T-cell (primary cell): ENCODE measurements around the gene MED16. TPM values are rescaled to one million over a fixed set of nuclear protein-coding genes. Genes with fewer than 3 reads are reported as not detected.
"Not testable (repeated sequence)": the region's sequence is repeated elsewhere in the genome, so short reads cannot be mapped to it uniquely, and the experiment has no call there.

Experiments
- ATAC-seq, 4 experiments: fragments of 200-7000 bp in 3 of 4; fragments of 150-1000 bp in 1 of 4; cut with Tn5 transposase; replicated peaks in 1 of 4; 1 replicate in 3 of 4; 2 replicates in 1 of 4; pipeline ENCODE4 v1.10.0; 2021; ENCODE audit warnings: moderate library complexity in 3 of 4, mild to moderate bottlenecking in 2 of 4, moderate number of reproducible peaks in 1 of 4
- CTCF ChIA-PET, 2 donors: fragments of 300-600 bp; sonication (Branson Sonifier 250); formaldehyde crosslinking; loops; one replicate each; lab custom pipeline; 2022; ENCODE audit warnings: antibody characterized with exemption in 2 of 2; lab: Charles Lee
- POLR2A ChIA-PET, 2 donors: fragments of 300-600 bp; sonication (Branson Sonifier 250); formaldehyde crosslinking; loops; one replicate each; lab custom pipeline; 2022; ENCODE audit warnings: antibody characterized with exemption in 2 of 2; lab: Charles Lee
- DNase-seq, 35 experiments: peaks; one replicate each; pipeline versions ENCODE4 v3.0.0 to v3.0.0-alpha.2; 2013 to 2023
- H3K27ac ChIP-seq: one replicate; pipeline ENCODE4 v1.5.1; 2013; ENCODE audit warnings: low read length
- H3K27me3 ChIP-seq, 2 experiments: replicated peaks in 1 of 2; 1 replicate in 1 of 2; 2 replicates in 1 of 2; pipeline versions ENCODE4 v1.6.1 to v1.7.0; 2013; ENCODE audit warnings: low read length in 1 of 2, mixed read lengths in 1 of 2; ENCODE audit not compliant: control insufficient read depth in 2 of 2, insufficient read depth in 2 of 2; ENCODE audit errors: extremely low read depth in 1 of 2
- H3K36me3 ChIP-seq, 2 donors: 1 replicate in 1 of 2; 2 replicates in 1 of 2; pipeline versions ENCODE4 v1.6.1 to v1.7.0; 2013; ENCODE audit warnings: low read length in 1 of 2; ENCODE audit not compliant: control insufficient read depth in 2 of 2, insufficient read depth in 1 of 2; ENCODE audit errors: extremely low read depth in 1 of 2
- H3K4me1 ChIP-seq, 2 experiments: 1 replicate in 1 of 2; 2 replicates in 1 of 2; pipeline versions ENCODE4 v1.6.1 to v1.7.0; 2013; ENCODE audit warnings: low read length in 2 of 2, mixed read lengths in 1 of 2; ENCODE audit not compliant: insufficient read depth in 2 of 2, control insufficient read depth in 1 of 2; ENCODE audit errors: extremely low read depth in 1 of 2
- H3K4me3 ChIP-seq, 2 donors: 1 replicate in 1 of 2; 2 replicates in 1 of 2; pipeline versions ENCODE4 v1.5.1 to v1.7.0; 2013; ENCODE audit warnings: mild to moderate bottlenecking in 2 of 2, low read length in 1 of 2, moderate library complexity in 1 of 2; ENCODE audit not compliant: control insufficient read depth in 1 of 2; ENCODE audit errors: extremely low read depth in 1 of 2
- H3K9me3 ChIP-seq: 2 replicates; pipeline ENCODE4 v1.7.0; 2013
- H3K27ac Mint-ChIP-seq, 2 donors: one replicate each; pipeline ENCODE4 v1.8.0; 2020 to 2021; ENCODE audit warnings: mild to moderate bottlenecking in 2 of 2, mixed read lengths in 2 of 2
- H3K27me3 Mint-ChIP-seq, 2 donors: one replicate each; pipeline ENCODE4 v1.8.0; 2021 to 2022; ENCODE audit warnings: mixed read lengths in 2 of 2
- H3K36me3 Mint-ChIP-seq: one replicate; pipeline ENCODE4 v1.8.0; 2021; ENCODE audit warnings: mixed read lengths
- H3K4me1 Mint-ChIP-seq, 3 donors: one replicate each; pipeline ENCODE4 v1.8.0; 2020 to 2022; ENCODE audit warnings: mixed read lengths in 3 of 3, mild to moderate bottlenecking in 1 of 3
- H3K4me3 Mint-ChIP-seq, 3 donors: one replicate each; pipeline ENCODE4 v1.8.0; 2020 to 2022; ENCODE audit warnings: mild to moderate bottlenecking in 3 of 3, mixed read lengths in 3 of 3, moderate library complexity in 3 of 3
- H3K9me3 Mint-ChIP-seq, 3 donors: one replicate each; pipeline ENCODE4 v1.8.0; 2020 to 2022; ENCODE audit warnings: mixed read lengths in 3 of 3
- WGBS: methylation state at CpG from one replicate; pipeline ENCODE4 v1.1.5; 2013; ENCODE audit warnings: missing lambda C conversion rate; ENCODE audit not compliant: insufficient coverage; 5-methylcytosine and 5-hydroxymethylcytosine counted together
- total RNA-seq, 35 experiments: library from RNA in 6 of 35; stranded (reverse) in 6 of 35; fragments of 120-200 nt in 1 of 35; gene quantifications; one replicate each; pipeline versions ENCODE4 v1.2.1 to v1.2.4 and lab custom pipeline; 2013 to 2026

The MED16 gene
- total RNA-seq, 5 donors from 2014 or later (not counting 1 experiment from before 2014, with no cell fraction given) = 55.0 to 105 (median 92.4) TPM

- ChIA-PET CTCF (no interaction called here), POLR2A (no interaction called here)
- peaks cover 0 to 3% (median 2%) of the 10 kb centered on the region in 3 donors for H3K4me1 Mint-ChIP-seq
- H3K36me3 Mint-ChIP-seq = no peaks in the 10 kb centered on the region
- H3K27ac Mint-ChIP-seq = no peak overlapping the region
- no peak overlapping the region for H3K4me3 Mint-ChIP-seq
- Histone ChIP-seq H3K4me1 (peaks cover 0 to 5% of the 10 kb centered on the region in 2 experiments), H3K36me3 (no peaks in the 10 kb centered on the region), H3K27me3 (peaks cover 0 to 72% of the 10 kb centered on the region in 2 experiments), H3K4me3 (no peak overlapping the region), H3K27ac (no peak overlapping the region), H3K9me3 (no peaks in the 10 kb centered on the region)
- DNase-seq = no peak
- H3K9me3 Mint-ChIP-seq = no peaks in the 10 kb centered on the region
- WGBS = 84% methylated on average over 11 of the region's 12 CpGs
- peaks cover 0 to 21% of the 10 kb centered on the region in 2 donors for H3K27me3 Mint-ChIP-seq
- no peak for ATAC-seq
Observed at GRCh38 chr19:855142-855541, 37.8 kb downstream of the MED16 start.

DNA sequence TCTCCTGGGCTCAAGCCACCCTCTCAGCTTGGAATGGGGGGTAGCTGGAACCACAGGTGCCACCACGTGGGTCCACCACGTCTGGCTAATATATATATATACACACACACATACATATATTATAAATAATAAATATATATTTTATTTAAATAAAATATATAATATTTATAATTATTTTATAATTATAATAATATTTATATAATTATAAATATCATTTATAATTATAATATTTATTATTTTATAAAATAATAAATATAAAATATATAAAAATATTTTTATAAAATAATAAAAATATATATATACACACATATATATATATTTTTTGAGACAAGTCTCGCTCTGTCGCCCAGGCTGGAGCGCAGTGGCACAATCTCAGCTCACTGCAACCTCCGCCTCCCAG is 38.4 kb downstream of the MED16 start:
- H3K36me3 Mint-ChIP-seq = no peaks in the 10 kb centered on the region
- H3K4me1 Mint-ChIP-seq = peaks cover 0 to 2% (median 0%) of the 10 kb centered on the region in 3 donors
- H3K27me3 Mint-ChIP-seq = peaks cover 0 to 23% of the 10 kb centered on the region in 2 donors
- H3K27ac Mint-ChIP-seq = no peak overlapping the region
- H3K4me3 Mint-ChIP-seq = no peak overlapping the region
- H3K4me1 ChIP-seq = peaks cover 0 to 5% of the 10 kb centered on the region in 2 experiments
- no peak overlapping the region for H3K27ac ChIP-seq
- ATAC-seq (no peak), DNase-seq (no peak)
- H3K36me3 ChIP-seq = no peaks in the 10 kb centered on the region
- no peak overlapping the region for H3K4me3 ChIP-seq
- no peaks in the 10 kb centered on the region for H3K9me3 Mint-ChIP-seq
- WGBS = no CpG with 5 or more reads among the region's 6 CpGs
- no peaks in the 10 kb centered on the region for H3K9me3 ChIP-seq
- CTCF ChIA-PET = interaction anchor here in 1 of 2 donors (0.6 kb wide), 1 partner anchor 221 kb away, joined by 4 read pairs; no protein-coding TSS in a partner anchor
- POLR2A ChIA-PET = no interaction called here
- H3K27me3 ChIP-seq = peaks cover 0 to 72% of the 10 kb centered on the region in 2 experiments

DNA sequence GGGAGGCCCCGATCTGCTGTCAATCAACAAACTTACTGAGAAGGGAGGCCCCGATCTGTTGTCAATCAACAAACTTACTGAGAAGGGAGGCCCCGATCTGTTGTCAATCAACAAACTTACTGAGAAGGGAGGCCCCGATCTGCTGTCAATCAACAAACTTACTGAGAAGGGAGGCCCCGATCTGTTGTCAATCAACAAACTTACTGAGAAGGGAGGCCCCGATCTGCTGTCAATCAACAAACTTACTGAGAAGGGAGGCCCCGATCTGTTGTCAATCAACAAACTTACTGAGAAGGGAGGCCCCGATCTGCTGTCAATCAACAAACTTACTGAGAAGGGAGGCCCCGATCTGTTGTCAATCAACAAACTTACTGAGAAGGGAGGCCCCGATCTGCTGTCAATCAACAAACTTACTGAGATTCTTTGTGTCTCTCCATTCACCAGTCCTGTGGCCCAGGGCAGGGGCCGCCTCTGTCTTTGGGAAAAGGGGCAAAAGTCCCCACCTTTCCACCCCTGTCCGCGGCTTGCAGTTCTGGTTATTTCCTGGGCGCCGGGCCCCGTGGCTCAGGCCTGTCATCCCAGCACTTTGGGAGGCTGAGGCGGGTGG is 39.3 kb downstream of the MED16 start:
- H3K27ac Mint-ChIP-seq, ATAC-seq: not testable (repeated sequence)
- no CpG with 5 or more reads among the region's 17 CpGs for WGBS

GRCh38 chr19:853014-853585 is 39.9 kb downstream of the MED16 start:
- Mint-ChIP-seq H3K4me1 (peaks cover 0 to 2% (median 0%) of the 10 kb centered on the region in 3 donors), H3K27me3 (peaks cover 6 to 33% of the 10 kb centered on the region in 2 donors), H3K4me3 (no peak overlapping the region), H3K36me3 (no peaks in the 10 kb centered on the region), H3K9me3 (no peaks in the 10 kb centered on the region), H3K27ac (no peak overlapping the region)
- H3K36me3 ChIP-seq = no peaks in the 10 kb centered on the region
- POLR2A ChIA-PET = no interaction called here
- ATAC-seq = no peak
- CTCF ChIA-PET = no interaction called here
- no peaks in the 10 kb centered on the region for H3K9me3 ChIP-seq
- DNase-seq = no peak
- H3K27me3 ChIP-seq = peaks cover 0 to 72% of the 10 kb centered on the region in 2 experiments
- H3K4me1 ChIP-seq = peaks cover 0 to 6% of the 10 kb centered on the region in 2 experiments
- H3K4me3 ChIP-seq = no peak overlapping the region
- WGBS = 37% methylated on average over 33 of the region's 67 CpGs
- no peak overlapping the region for H3K27ac ChIP-seq

More for the DNA sequence above, 39.3 kb downstream of the MED16 start:
- CTCF ChIA-PET, H3K4me3 Mint-ChIP-seq, H3K4me1 ChIP-seq, H3K9me3 ChIP-seq, H3K4me3 ChIP-seq, POLR2A ChIA-PET, H3K9me3 Mint-ChIP-seq, H3K36me3 ChIP-seq, DNase-seq, H3K4me1 Mint-ChIP-seq, H3K36me3 Mint-ChIP-seq, H3K27ac ChIP-seq: not testable (repeated sequence)
- H3K27me3 ChIP-seq = peaks cover 0 to 72% of the 10 kb centered on the region in 2 experiments
- H3K27me3 Mint-ChIP-seq = peaks cover 0 to 29% of the 10 kb centered on the region in 2 donors

DNA sequence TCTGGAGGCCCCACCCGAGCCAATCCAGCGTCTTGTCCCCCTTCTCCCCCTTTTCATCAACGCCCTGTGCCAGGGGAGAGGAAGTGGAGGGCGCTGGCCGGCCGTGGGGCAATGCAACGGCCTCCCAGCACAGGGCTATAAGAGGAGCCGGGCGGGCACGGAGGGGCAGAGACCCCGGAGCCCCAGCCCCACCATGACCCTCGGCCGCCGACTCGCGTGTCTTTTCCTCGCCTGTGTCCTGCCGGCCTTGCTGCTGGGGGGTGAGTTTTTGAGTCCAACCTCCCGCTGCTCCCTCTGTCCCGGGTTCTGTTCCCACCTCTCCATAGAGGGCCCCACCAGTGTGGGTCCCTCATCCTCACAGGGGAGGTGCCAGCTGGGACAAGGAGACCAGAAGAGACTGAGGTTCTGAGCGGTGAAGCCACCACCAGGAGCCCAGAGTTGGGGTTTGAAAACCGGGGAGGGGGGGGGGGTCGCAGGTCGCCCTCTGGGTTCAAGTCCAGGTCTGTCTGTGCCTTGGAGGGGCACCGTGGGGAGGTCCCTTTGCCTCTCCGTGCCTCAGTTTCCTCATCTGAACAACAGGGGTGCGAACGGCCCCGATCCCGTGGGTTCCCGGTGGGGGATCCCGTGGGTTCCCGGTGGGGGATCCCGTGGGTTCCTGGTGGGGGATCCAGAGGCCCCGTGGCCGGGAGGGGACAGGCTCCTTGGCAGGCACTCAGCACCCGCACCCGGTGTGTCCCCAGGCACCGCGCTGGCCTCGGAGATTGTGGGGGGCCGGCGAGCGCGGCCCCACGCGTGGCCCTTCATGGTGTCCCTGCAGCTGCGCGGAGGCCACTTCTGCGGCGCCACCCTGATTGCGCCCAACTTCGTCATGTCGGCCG is 40.6 kb downstream of the MED16 start, which contains the start of gene ELANE:
Gene ELANE, plus strand, starts transcription at position 168 of the 878 bp plus-strand sequence. Its CDS starts 26 bp downstream, at position 194.
- ChIA-PET POLR2A (no interaction called here), CTCF (no interaction called here)
- Mint-ChIP-seq H3K9me3 (no peaks in the 10 kb centered on the region), H3K4me1 (peaks cover 0 to 2% (median 0%) of the 10 kb centered on the region in 3 donors), H3K36me3 (no peaks in the 10 kb centered on the region), H3K27me3 (peaks cover 11 to 36% of the 10 kb centered on the region in 2 donors), H3K27ac (no peak within 1 kb of the TSS), H3K4me3 (no peak within 1 kb of the TSS)
- 71% methylated on average over 22 of the region's 55 CpGs for WGBS
- no peak within 1 kb of the TSS for H3K27ac ChIP-seq
- ATAC-seq = no peak
- no peaks in the 10 kb centered on the region for H3K36me3 ChIP-seq
- H3K27me3 ChIP-seq = peaks cover 0 to 78% of the 10 kb centered on the region in 2 experiments
- H3K4me1 ChIP-seq = peaks cover 0 to 3% of the 10 kb centered on the region in 2 experiments
- H3K4me3 ChIP-seq = no peak within 1 kb of the TSS
- no peaks in the 10 kb centered on the region for H3K9me3 ChIP-seq
- DNase-seq = no peak

GRCh38 chr19:850979-851335 is 42.0 kb downstream of the MED16 start:
- POLR2A ChIA-PET = no interaction called here
- no peak overlapping the region for H3K4me3 ChIP-seq
- peaks cover 0 to 3% of the 10 kb centered on the region in 2 experiments for H3K4me1 ChIP-seq
- no peaks in the 10 kb centered on the region for H3K9me3 Mint-ChIP-seq
- no peaks in the 10 kb centered on the region for H3K9me3 ChIP-seq
- no peak for ATAC-seq
- CTCF ChIA-PET = no interaction called here
- no peak overlapping the region for H3K27ac Mint-ChIP-seq
- no peak for DNase-seq
- no peaks in the 10 kb centered on the region for H3K36me3 Mint-ChIP-seq
- no peaks in the 10 kb centered on the region for H3K36me3 ChIP-seq
- peaks cover 0 to 89% of the 10 kb centered on the region in 2 experiments for H3K27me3 ChIP-seq
- no peak overlapping the region for H3K27ac ChIP-seq
- peaks cover 15 to 45% of the 10 kb centered on the region in 2 donors for H3K27me3 Mint-ChIP-seq
- no peak overlapping the region for H3K4me3 Mint-ChIP-seq
- WGBS = 54% methylated on average over 13 of the region's 13 CpGs
- H3K4me1 Mint-ChIP-seq = no peaks in the 10 kb centered on the region
